Natural killer cell (primary cell): Measurements from ENCODE around the gene LRRC70. TPM values are rescaled to one million over a fixed set of nuclear protein-coding genes. Genes with fewer than 3 reads are reported as not detected.
A peak's percentile ranks its signal among the peaks of the same experiment; 100 is the strongest.

Experiments used
- ATAC-seq, 3 donors: fragments of 150-1000 bp in 2 of 3; fragments of 200-7000 bp in 1 of 3; cut with Tn5 transposase; 1 replicate in 1 of 3; 2 replicates in 2 of 3; pipeline ENCODE4 v1.10.0; 2021; ENCODE audit warnings: mild to moderate bottlenecking in 2 of 3, moderate library complexity in 2 of 3
- DNase-seq, 2 donors: peaks; one replicate each; pipeline versions ENCODE4 v3.0.0 to v3.0.0-alpha.2; 2013 to 2021; ENCODE audit warnings: mixed read lengths in 1 of 2
- H3K27ac ChIP-seq: one replicate; pipeline ENCODE4 v1.5.1; 2013; ENCODE audit warnings: mild to moderate bottlenecking, low read length
- H3K27me3 ChIP-seq: one replicate; pipeline ENCODE4 v1.6.1; 2013; ENCODE audit warnings: low read length; ENCODE audit not compliant: control insufficient read depth, insufficient read depth
- H3K36me3 ChIP-seq: one replicate; pipeline ENCODE4 v1.6.1; 2013; ENCODE audit warnings: low read length; ENCODE audit not compliant: control insufficient read depth, insufficient read depth
- H3K4me1 ChIP-seq: one replicate; pipeline ENCODE4 v1.6.1; 2013; ENCODE audit warnings: low read length; ENCODE audit not compliant: control insufficient read depth, insufficient read depth
- H3K4me3 ChIP-seq: one replicate; pipeline ENCODE4 v1.5.1; 2013; ENCODE audit warnings: low read length
- H3K9me3 ChIP-seq: one replicate; pipeline ENCODE4 v1.6.1; 2013; ENCODE audit warnings: low read length; ENCODE audit not compliant: control insufficient read depth, insufficient read depth
- H3K27ac Mint-ChIP-seq, 2 donors: one replicate each; pipeline ENCODE4 v1.8.0; 2022; ENCODE audit warnings: mild to moderate bottlenecking in 2 of 2, mixed read lengths in 2 of 2, moderate library complexity in 1 of 2
- H3K27me3 Mint-ChIP-seq, 2 donors: one replicate each; pipeline ENCODE4 v1.8.0; 2022; ENCODE audit warnings: low read depth in 2 of 2, mixed read lengths in 2 of 2
- H3K36me3 Mint-ChIP-seq: one replicate; pipeline ENCODE4 v1.8.0; 2022; ENCODE audit warnings: mixed read lengths
- H3K4me1 Mint-ChIP-seq, 2 donors: one replicate each; pipeline ENCODE4 v1.8.0; 2022; ENCODE audit warnings: mixed read lengths in 2 of 2
- H3K4me3 Mint-ChIP-seq: one replicate; pipeline ENCODE4 v1.8.0; 2022; ENCODE audit warnings: mild to moderate bottlenecking, moderate library complexity, mixed read lengths
- H3K9me3 Mint-ChIP-seq, 2 donors: one replicate each; pipeline ENCODE4 v1.8.0; 2022; ENCODE audit warnings: mixed read lengths in 2 of 2
- WGBS: methylation state at CpG from one replicate; pipeline ENCODE4 v1.1.7; 2013; ENCODE audit warnings: missing lambda C conversion rate; ENCODE audit not compliant: insufficient coverage; 5-methylcytosine and 5-hydroxymethylcytosine counted together
- intact Hi-C: fragments of 100-400 bp; cut with micrococcal nuclease; formaldehyde crosslinking; loops from one replicate; pipeline ENCODE4 v1.14.2; 2022
- total RNA-seq, 4 donors: library from RNA; stranded (reverse); fragments of 120-200 nt in 1 of 4; gene quantifications; one replicate each; pipeline versions ENCODE4 v1.2.3 to v1.2.4, GENCODE V29; 2013 to 2022
- TF ChIP-seq, protein P1 (sequence below): fragments of 200-600 bp; IDR thresholded peaks from one replicate; pipeline ENCODE4 v1.8.0; 2022; ENCODE audit warnings: antibody characterized with exemption

The LRRC70 gene
- total RNA-seq, 3 donors from 2014 or later (not counting 1 experiment from before 2014, with no cell fraction given), result 17.6 to 29.5 (median 21.2) TPM

DNA sequence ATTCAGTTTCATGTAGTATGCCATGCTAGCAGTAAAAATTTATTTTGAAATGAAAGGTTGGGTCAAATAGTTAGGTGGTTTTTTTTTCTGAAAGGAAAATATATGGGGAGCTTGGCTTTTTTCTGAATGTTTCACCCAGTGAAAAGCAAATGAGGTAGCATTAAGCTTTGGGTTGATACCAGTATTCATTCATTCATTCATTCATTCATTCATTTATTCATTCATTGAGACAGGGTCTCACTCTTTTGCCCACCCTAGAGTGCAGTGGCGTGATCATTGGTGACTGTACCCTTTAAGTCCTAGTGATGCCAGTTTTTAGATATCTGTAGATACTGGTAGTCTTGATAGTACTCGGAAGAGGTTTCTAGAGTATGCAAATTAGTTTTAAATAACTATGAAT is 42.4 kb upstream of the LRRC70 start:
- Mint-ChIP-seq H3K9me3 (no peaks in the 10 kb centered on the region), H3K36me3 (no peaks in the 10 kb centered on the region), H3K27ac (no peak overlapping the region), H3K4me3 (no peak overlapping the region), H3K27me3 (no peaks in the 10 kb centered on the region), H3K4me1 (no peaks in the 10 kb centered on the region)
- ATAC-seq (no peak), DNase-seq (no peak)
- whole genome bisulfite sequencing, result 100% methylated on average over 1 of the region's 2 CpGs
- H3K27me3 ChIP-seq, result no peaks in the 10 kb centered on the region
- intact Hi-C loops, result no loop called here
- no peaks in the 10 kb centered on the region for H3K9me3 ChIP-seq
- no peaks in the 10 kb centered on the region for H3K4me1 ChIP-seq
- H3K36me3 ChIP-seq, result no peaks in the 10 kb centered on the region
- TF ChIP-seq, protein P1, sequence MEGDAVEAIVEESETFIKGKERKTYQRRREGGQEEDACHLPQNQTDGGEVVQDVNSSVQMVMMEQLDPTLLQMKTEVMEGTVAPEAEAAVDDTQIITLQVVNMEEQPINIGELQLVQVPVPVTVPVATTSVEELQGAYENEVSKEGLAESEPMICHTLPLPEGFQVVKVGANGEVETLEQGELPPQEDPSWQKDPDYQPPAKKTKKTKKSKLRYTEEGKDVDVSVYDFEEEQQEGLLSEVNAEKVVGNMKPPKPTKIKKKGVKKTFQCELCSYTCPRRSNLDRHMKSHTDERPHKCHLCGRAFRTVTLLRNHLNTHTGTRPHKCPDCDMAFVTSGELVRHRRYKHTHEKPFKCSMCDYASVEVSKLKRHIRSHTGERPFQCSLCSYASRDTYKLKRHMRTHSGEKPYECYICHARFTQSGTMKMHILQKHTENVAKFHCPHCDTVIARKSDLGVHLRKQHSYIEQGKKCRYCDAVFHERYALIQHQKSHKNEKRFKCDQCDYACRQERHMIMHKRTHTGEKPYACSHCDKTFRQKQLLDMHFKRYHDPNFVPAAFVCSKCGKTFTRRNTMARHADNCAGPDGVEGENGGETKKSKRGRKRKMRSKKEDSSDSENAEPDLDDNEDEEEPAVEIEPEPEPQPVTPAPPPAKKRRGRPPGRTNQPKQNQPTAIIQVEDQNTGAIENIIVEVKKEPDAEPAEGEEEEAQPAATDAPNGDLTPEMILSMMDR, result no peak
- H3K27ac ChIP-seq, result no peak overlapping the region
- H3K4me3 ChIP-seq, result no peak overlapping the region

DNA sequence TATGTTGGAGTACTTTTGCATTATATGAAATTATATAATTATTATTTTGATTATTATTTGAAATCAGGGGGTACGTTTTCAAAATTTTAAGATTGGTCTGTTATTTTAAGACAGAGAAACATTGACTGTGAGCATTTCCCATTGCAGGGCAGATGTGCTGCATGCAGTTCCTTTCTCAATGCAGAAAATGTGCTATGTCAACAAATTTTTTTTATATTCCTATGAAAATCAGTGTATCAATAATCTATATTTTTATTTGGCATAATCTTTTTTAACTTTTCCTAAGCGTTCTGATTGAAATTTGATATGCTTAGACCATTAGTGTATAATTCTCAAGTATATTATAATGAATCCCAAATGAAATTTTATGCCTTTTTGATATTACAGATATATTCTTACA is 41.8 kb upstream of the LRRC70 start:
- WGBS, result no CpG with 5 or more reads among the region's 2 CpGs
- DNase-seq (no peak), ATAC-seq (no peak)
- Mint-ChIP-seq H3K4me1 (no peaks in the 10 kb centered on the region), H3K27ac (no peak overlapping the region), H3K9me3 (no peaks in the 10 kb centered on the region), H3K4me3 (no peak overlapping the region), H3K27me3 (no peaks in the 10 kb centered on the region), H3K36me3 (no peaks in the 10 kb centered on the region)
- Histone ChIP-seq H3K27ac (no peak overlapping the region), H3K27me3 (no peaks in the 10 kb centered on the region), H3K4me1 (no peaks in the 10 kb centered on the region), H3K9me3 (no peaks in the 10 kb centered on the region), H3K36me3 (no peaks in the 10 kb centered on the region), H3K4me3 (no peak overlapping the region)
- intact Hi-C loops, result no loop called here
- TF ChIP-seq, protein P1, result no peak

DNA sequence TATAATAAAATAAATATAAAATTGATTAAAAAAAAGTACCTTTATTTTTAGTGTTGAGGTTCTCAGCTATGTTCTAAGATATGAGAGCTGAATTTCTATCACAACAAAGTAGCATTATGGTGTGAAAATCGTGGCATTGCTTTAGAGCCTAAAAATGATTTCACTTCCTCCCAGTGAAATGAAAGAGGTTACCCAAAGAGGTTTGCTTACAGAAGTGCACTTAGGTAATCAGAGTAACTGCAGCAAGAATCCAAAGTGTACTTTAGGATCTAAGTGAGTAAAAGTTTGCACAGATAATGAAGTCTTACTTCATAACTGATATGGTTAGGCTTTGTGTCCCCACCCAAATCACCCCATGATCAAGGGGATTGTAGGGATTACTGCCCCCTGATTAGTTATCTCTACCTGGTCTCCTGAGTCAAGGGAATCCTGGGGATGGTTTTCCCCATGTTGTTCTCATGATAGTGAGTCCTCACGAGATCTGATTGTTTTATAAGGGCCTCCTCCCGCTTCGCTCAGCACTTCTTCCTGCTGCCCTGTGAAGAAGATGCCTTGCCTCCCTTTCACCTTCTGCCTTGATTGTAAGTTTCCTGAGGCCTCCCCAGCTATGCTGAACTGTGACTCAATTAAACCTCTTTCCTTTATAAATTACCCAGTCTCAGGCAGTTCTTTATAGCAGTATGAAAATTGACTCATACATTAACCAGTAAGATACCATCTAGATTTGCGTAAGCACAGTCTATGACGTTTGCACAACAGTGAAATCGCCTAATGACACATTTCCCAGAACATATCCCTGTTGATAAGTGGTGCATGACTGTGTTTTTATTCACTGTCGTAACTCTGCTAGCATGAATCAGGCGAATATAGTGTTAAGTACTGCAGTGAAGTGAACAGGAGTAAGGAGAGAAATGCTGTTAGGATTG is 40.3 kb upstream of the LRRC70 start:
- TF ChIP-seq, protein P1, result no peak
- H3K4me1 Mint-ChIP-seq, result no peaks in the 10 kb centered on the region
- H3K27me3 Mint-ChIP-seq, result no peaks in the 10 kb centered on the region
- no peaks in the 10 kb centered on the region for H3K4me1 ChIP-seq
- no peak overlapping the region for H3K27ac Mint-ChIP-seq
- H3K27me3 ChIP-seq, result no peaks in the 10 kb centered on the region
- peaks cover under 1% of the 10 kb centered on the region for H3K36me3 Mint-ChIP-seq
- ATAC-seq, result peak in 1 of 3 donors; percentile 87
- H3K9me3 ChIP-seq, result no peaks in the 10 kb centered on the region
- no peak for DNase-seq
- H3K9me3 Mint-ChIP-seq, result no peaks in the 10 kb centered on the region
- no peak overlapping the region for H3K4me3 ChIP-seq
- H3K4me3 Mint-ChIP-seq, result no peak overlapping the region
- H3K36me3 ChIP-seq, result peaks cover 3% of the 10 kb centered on the region
- intact Hi-C loops, result no loop called here
- H3K27ac ChIP-seq, result no peak overlapping the region
- WGBS, result 73% methylated on average over 9 of the region's 9 CpGs
